ENCODE results near the gene EIF2B1. TPM values are rescaled to one million over a fixed set of nuclear protein-coding genes. Genes with fewer than 3 reads are reported as not detected.

Gene EIF2B1
- total RNA-seq (2014; rRNA removed; shearing (Covaris generic); ENCODE audit: low replicate concordance), result 51.0 and 116 TPM in 2 replicates

GRCh38 chr12:123633379-123634141, at the start of gene EIF2B1, which contains the start of gene GTF2H3:
Gene EIF2B1, minus strand, starts transcription at chr12:123633686. Its CDS starts 129 bp downstream, at chr12:123633557.
Gene GTF2H3, plus strand, starts transcription at chr12:123633829. Its CDS starts 31 bp downstream, at chr12:123633860.
- H3K9ac ChIP-seq (ENCODE audit: low read length), result peak within 1 kb of the TSS; percentile 93
- no peaks in the 10 kb centered on the region for H3K27me3 ChIP-seq (ENCODE audit: low read length)
- no peaks in the 10 kb centered on the region for H3K9me3 ChIP-seq (ENCODE audit: low read length)
- DNase-seq, result peak; percentile 99
- peak within 1 kb of the TSS; percentile 94 for H3K4me3 ChIP-seq (ENCODE audit: low read length)
- no peaks in the 10 kb centered on the region for H4K20me1 ChIP-seq (ENCODE audit: insufficient read depth, low read depth, low read length)
- peak within 1 kb of the TSS; percentile 69 for H3K27ac ChIP-seq (ENCODE audit: low read length)
- peaks cover 13% of the 10 kb centered on the region for H3K4me1 ChIP-seq (ENCODE audit: low read length)
- peaks cover 60% of the 10 kb centered on the region for H3K79me2 ChIP-seq (ENCODE audit: low read length)
- H3K9me2 ChIP-seq (replicated peaks; ENCODE audit: insufficient read depth, low read length), result no peaks in the 10 kb centered on the region
- H2AFZ ChIP-seq (ENCODE audit: low read length), result no peak within 1 kb of the TSS; the same call in 1 of the 2 replicates
- peaks cover 23% of the 10 kb centered on the region for H3K36me3 ChIP-seq (ENCODE audit: insufficient read depth, low read length)
- peak within 1 kb of the TSS; percentile 86 for H3K4me2 ChIP-seq (ENCODE audit: low read depth, low read length, poor library complexity, severe bottlenecking)

GRCh38 chr12:123681605-123682004, 48.1 kb upstream of the EIF2B1 start:
- Histone ChIP-seq H3K4me1 (ENCODE audit: low read length) (peaks cover 5% of the 10 kb centered on the region), H3K9me2 (replicated peaks; ENCODE audit: insufficient read depth, low read length) (no peaks in the 10 kb centered on the region), H3K9ac (ENCODE audit: low read length) (no peak overlapping the region), H4K20me1 (ENCODE audit: insufficient read depth, low read depth, low read length) (no peaks in the 10 kb centered on the region), H3K27me3 (ENCODE audit: low read length) (no peaks in the 10 kb centered on the region), H3K4me2 (ENCODE audit: low read depth, low read length, poor library complexity, severe bottlenecking) (no peak overlapping the region), H3K27ac (ENCODE audit: low read length) (no peak overlapping the region), H3K4me3 (ENCODE audit: low read length) (no peak overlapping the region), H2AFZ (ENCODE audit: low read length) (no peak overlapping the region), H3K9me3 (ENCODE audit: low read length) (no peaks in the 10 kb centered on the region), H3K36me3 (ENCODE audit: insufficient read depth, low read length) (no peaks in the 10 kb centered on the region), H3K79me2 (ENCODE audit: low read length) (no peaks in the 10 kb centered on the region)
- DNase-seq, result no peak

DNA sequence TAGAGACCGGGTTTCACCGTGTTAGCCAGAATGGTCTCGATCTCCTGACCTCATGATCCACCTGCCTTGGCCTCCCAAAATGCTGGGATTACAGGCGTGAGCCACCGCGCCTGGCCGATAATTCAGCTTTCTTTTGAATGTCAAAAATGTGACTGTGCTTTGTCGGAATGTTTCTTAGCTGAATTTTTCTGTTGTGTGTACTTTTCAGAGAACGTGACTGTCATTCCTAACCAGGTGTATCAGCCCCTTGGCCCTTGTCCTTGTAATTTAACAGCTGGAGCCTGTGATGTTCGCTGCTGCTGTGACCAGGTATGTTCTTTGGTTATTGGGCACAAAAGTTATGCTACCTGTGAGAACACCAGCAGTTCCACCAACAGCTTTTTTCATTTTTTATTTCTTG, 45.5 kb upstream of the EIF2B1 start:
- no peak overlapping the region for H2AFZ ChIP-seq (ENCODE audit: low read length)
- no peak overlapping the region for H3K4me2 ChIP-seq (ENCODE audit: low read depth, low read length, poor library complexity, severe bottlenecking)
- no peak overlapping the region for H3K27ac ChIP-seq (ENCODE audit: low read length)
- no peaks in the 10 kb centered on the region for H4K20me1 ChIP-seq (ENCODE audit: insufficient read depth, low read depth, low read length)
- H3K9me3 ChIP-seq (ENCODE audit: low read length), result no peaks in the 10 kb centered on the region
- H3K36me3 ChIP-seq (ENCODE audit: insufficient read depth, low read length), result no peaks in the 10 kb centered on the region
- H3K4me3 ChIP-seq (ENCODE audit: low read length), result no peak overlapping the region
- H3K79me2 ChIP-seq (ENCODE audit: low read length), result no peaks in the 10 kb centered on the region
- no peak for DNase-seq
- no peaks in the 10 kb centered on the region for H3K27me3 ChIP-seq (ENCODE audit: low read length)
- H3K9ac ChIP-seq (ENCODE audit: low read length), result no peak overlapping the region
- peaks cover 13% of the 10 kb centered on the region for H3K4me1 ChIP-seq (ENCODE audit: low read length)
- H3K9me2 ChIP-seq (replicated peaks; ENCODE audit: insufficient read depth, low read length), result no peaks in the 10 kb centered on the region

GRCh38 chr12:123676616-123677320, 43.3 kb upstream of the EIF2B1 start:
- H3K4me1 ChIP-seq (ENCODE audit: low read length), result peaks cover 10% of the 10 kb centered on the region

GRCh38 chr12:123675436-123675835, 42.0 kb upstream of the EIF2B1 start:
- Histone ChIP-seq H3K4me3 (ENCODE audit: low read length) (no peak overlapping the region), H3K79me2 (ENCODE audit: low read length) (no peaks in the 10 kb centered on the region), H2AFZ (ENCODE audit: low read length) (no peak overlapping the region), H3K27ac (ENCODE audit: low read length) (no peak overlapping the region), H3K9ac (ENCODE audit: low read length) (no peak overlapping the region), H3K9me3 (ENCODE audit: low read length) (no peaks in the 10 kb centered on the region), H3K27me3 (ENCODE audit: low read length) (no peaks in the 10 kb centered on the region), H3K4me2 (ENCODE audit: low read depth, low read length, poor library complexity, severe bottlenecking) (no peak overlapping the region), H3K36me3 (ENCODE audit: insufficient read depth, low read length) (no peaks in the 10 kb centered on the region), H3K9me2 (replicated peaks; ENCODE audit: insufficient read depth, low read length) (no peaks in the 10 kb centered on the region), H4K20me1 (ENCODE audit: insufficient read depth, low read depth, low read length) (no peaks in the 10 kb centered on the region), H3K4me1 (ENCODE audit: low read length) (peaks cover 20% of the 10 kb centered on the region)
- DNase-seq, result no peak

More at GRCh38 chr12:123676616-123677320, 43.3 kb upstream of the EIF2B1 start:
- Histone ChIP-seq H3K9ac (ENCODE audit: low read length) (no peak overlapping the region), H4K20me1 (ENCODE audit: insufficient read depth, low read depth, low read length) (no peaks in the 10 kb centered on the region), H3K36me3 (ENCODE audit: insufficient read depth, low read length) (no peaks in the 10 kb centered on the region), H3K4me3 (ENCODE audit: low read length) (no peak overlapping the region), H2AFZ (ENCODE audit: low read length) (no peak overlapping the region), H3K9me3 (ENCODE audit: low read length) (no peaks in the 10 kb centered on the region), H3K27me3 (ENCODE audit: low read length) (no peaks in the 10 kb centered on the region), H3K4me2 (ENCODE audit: low read depth, low read length, poor library complexity, severe bottlenecking) (no peak overlapping the region), H3K27ac (ENCODE audit: low read length) (no peak overlapping the region), H3K79me2 (ENCODE audit: low read length) (no peaks in the 10 kb centered on the region), H3K9me2 (replicated peaks; ENCODE audit: insufficient read depth, low read length) (no peaks in the 10 kb centered on the region)
- no peak for DNase-seq

GRCh38 chr12:123671876-123672275, 38.4 kb upstream of the EIF2B1 start:
- no peak overlapping the region for H2AFZ ChIP-seq (ENCODE audit: low read length)

GRCh38 chr12:123670882-123671728, 37.6 kb upstream of the EIF2B1 start, which contains the start of gene TCTN2:
Gene TCTN2, plus strand, starts transcription at chr12:123671113. Its CDS starts 128 bp downstream, at chr12:123671241.
- peaks cover 20% of the 10 kb centered on the region for H3K4me1 ChIP-seq (ENCODE audit: low read length)
- H3K27ac ChIP-seq (ENCODE audit: low read length), result no peak within 1 kb of the TSS
- H2AFZ ChIP-seq (ENCODE audit: low read length), result peak within 1 kb of the TSS; percentile 76; the same call in 1 of the 2 replicates
- H3K9me3 ChIP-seq (ENCODE audit: low read length), result no peaks in the 10 kb centered on the region
- no peaks in the 10 kb centered on the region for H3K36me3 ChIP-seq (ENCODE audit: insufficient read depth, low read length)
- H3K79me2 ChIP-seq (ENCODE audit: low read length), result no peaks in the 10 kb centered on the region
- DNase-seq, result peak; percentile 92
- H4K20me1 ChIP-seq (ENCODE audit: insufficient read depth, low read depth, low read length), result no peaks in the 10 kb centered on the region
- H3K4me3 ChIP-seq (ENCODE audit: low read length), result peak within 1 kb of the TSS; percentile 66
- H3K9me2 ChIP-seq (replicated peaks; ENCODE audit: insufficient read depth, low read length), result no peaks in the 10 kb centered on the region
- H3K27me3 ChIP-seq (ENCODE audit: low read length), result no peaks in the 10 kb centered on the region
- H3K9ac ChIP-seq (ENCODE audit: low read length), result peak within 1 kb of the TSS; percentile 53
- H3K4me2 ChIP-seq (ENCODE audit: low read depth, low read length, poor library complexity, severe bottlenecking), result peak within 1 kb of the TSS; percentile 65

More at GRCh38 chr12:123671876-123672275, 38.4 kb upstream of the EIF2B1 start:
- Histone ChIP-seq H3K36me3 (ENCODE audit: insufficient read depth, low read length) (no peaks in the 10 kb centered on the region), H3K4me1 (ENCODE audit: low read length) (peaks cover 20% of the 10 kb centered on the region), H3K9me2 (replicated peaks; ENCODE audit: insufficient read depth, low read length) (no peaks in the 10 kb centered on the region), H3K9me3 (ENCODE audit: low read length) (no peaks in the 10 kb centered on the region), H4K20me1 (ENCODE audit: insufficient read depth, low read depth, low read length) (no peaks in the 10 kb centered on the region), H3K27ac (ENCODE audit: low read length) (no peak overlapping the region), H3K9ac (ENCODE audit: low read length) (no peak overlapping the region), H3K4me3 (ENCODE audit: low read length) (no peak overlapping the region), H3K4me2 (ENCODE audit: low read depth, low read length, poor library complexity, severe bottlenecking) (peak overlapping the region; percentile 65), H3K79me2 (ENCODE audit: low read length) (no peaks in the 10 kb centered on the region), H3K27me3 (ENCODE audit: low read length) (no peaks in the 10 kb centered on the region)
- no peak for DNase-seq

All from Karpas-422 (cell line).